ENCODE measurements around the gene ARHGAP22.
"Not testable (repeated sequence)": the region's sequence is repeated elsewhere in the genome, so short reads cannot be mapped to it uniquely, and the experiment has no call there.

The ARHGAP22 gene, protein sequence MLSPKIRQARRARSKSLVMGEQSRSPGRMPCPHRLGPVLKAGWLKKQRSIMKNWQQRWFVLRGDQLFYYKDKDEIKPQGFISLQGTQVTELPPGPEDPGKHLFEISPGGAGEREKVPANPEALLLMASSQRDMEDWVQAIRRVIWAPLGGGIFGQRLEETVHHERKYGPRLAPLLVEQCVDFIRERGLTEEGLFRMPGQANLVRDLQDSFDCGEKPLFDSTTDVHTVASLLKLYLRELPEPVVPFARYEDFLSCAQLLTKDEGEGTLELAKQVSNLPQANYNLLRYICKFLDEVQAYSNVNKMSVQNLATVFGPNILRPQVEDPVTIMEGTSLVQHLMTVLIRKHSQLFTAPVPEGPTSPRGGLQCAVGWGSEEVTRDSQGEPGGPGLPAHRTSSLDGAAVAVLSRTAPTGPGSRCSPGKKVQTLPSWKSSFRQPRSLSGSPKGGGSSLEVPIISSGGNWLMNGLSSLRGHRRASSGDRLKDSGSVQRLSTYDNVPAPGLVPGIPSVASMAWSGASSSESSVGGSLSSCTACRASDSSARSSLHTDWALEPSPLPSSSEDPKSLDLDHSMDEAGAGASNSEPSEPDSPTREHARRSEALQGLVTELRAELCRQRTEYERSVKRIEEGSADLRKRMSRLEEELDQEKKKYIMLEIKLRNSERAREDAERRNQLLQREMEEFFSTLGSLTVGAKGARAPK

DNA sequence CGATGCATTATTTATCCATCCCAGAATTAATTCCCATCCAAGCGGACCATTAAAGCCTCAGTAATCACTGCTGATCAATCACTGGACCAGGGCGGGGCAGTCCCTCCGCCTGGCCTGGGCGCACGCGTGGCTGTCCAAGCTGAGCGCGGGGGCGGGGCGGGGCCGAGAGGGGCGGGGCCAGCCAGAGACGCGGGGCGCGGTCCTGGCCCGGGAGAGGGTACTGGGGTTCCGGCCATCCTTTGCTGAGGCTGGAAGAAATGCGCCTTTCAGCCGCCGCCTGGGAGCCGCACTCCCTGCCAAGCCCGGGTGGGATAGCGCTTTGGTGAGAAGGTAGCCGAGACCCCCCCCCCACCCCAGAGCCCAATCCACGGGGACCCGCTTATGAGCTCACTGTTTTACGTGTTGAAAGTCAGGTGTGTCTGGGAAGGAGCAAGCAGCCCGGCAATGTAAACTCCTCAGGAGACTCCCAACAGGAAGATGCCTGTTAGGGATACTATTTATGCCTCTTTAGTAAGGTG, at the start of gene ARHGAP22:
ARHGAP22 (minus strand) TSS at position 83 of the 518 bp plus-strand sequence. CDS start 277 bp downstream, outside the sequence.
- Histone ChIP-seq H3K4me3 (ENCODE audit: low read length) (peak within 1 kb of the TSS; percentile 91), H3K36me3 (ENCODE audit: control insufficient read depth, insufficient read depth, low read length, severe bottlenecking) (no peaks in the 10 kb centered on the region), H3K9ac (ENCODE audit: low read length) (peak within 1 kb of the TSS; percentile 88), H3K9me3 (ENCODE audit: control insufficient read depth, low read length) (no peaks in the 10 kb centered on the region), H3K4me1 (ENCODE audit: control insufficient read depth, insufficient read depth, low read length) (peaks cover 45% of the 10 kb centered on the region), H3K27me3 (replicated peaks; ENCODE audit: control insufficient read depth, insufficient read depth, low read length) (no peaks in the 10 kb centered on the region)
- peak; percentile 73 for DNase-seq (ENCODE audit: low read depth)

DNA sequence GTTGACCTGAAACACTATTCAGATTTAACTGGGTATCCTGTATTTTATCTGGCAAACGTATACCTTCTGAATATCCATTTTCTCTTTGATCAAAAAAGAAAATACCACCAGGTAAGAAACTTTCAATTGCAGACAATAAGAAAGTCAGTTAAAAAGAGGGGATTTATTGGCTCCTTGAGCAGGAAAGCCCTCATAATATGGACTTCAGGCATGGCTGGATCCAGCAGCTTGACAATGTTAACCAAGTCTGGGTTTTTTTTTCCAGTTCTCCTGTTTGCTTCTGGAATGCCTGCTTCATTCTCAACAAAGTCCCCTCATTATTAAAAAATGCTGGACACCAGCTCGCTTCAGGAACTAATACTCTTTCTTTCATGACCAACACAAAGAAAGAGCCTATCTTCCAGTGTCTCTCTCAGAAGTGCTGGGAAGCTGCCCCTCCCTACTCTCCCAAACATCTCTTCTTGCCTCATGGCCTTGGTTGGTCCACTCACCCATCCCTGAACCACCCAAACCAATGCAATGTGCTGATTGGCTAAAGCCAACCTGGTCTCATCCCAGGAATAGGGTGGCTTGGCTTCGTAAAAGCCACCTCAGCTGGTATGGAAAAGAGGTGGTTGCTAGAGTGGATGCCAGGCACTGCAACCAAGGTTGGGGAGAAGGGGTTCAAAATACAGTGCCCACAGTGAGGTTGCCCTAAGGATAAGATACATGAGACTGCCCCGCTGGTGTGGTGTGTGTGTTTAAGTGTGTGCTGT, 49.2 kb upstream of the ARHGAP22 start:
- no peak overlapping the region for H3K9ac ChIP-seq (ENCODE audit: low read length)
- no peaks in the 10 kb centered on the region for H3K36me3 ChIP-seq (ENCODE audit: control insufficient read depth, insufficient read depth, low read length, severe bottlenecking)
- H3K4me1 ChIP-seq (ENCODE audit: control insufficient read depth, insufficient read depth, low read length) = peaks cover 11% of the 10 kb centered on the region
- H3K27me3 ChIP-seq (replicated peaks; ENCODE audit: control insufficient read depth, insufficient read depth, low read length) = no peaks in the 10 kb centered on the region
- H3K9me3 ChIP-seq (ENCODE audit: control insufficient read depth, low read length) = no peaks in the 10 kb centered on the region
- H3K4me3 ChIP-seq (ENCODE audit: low read length) = no peak overlapping the region
- no peak for DNase-seq (ENCODE audit: low read depth)

DNA sequence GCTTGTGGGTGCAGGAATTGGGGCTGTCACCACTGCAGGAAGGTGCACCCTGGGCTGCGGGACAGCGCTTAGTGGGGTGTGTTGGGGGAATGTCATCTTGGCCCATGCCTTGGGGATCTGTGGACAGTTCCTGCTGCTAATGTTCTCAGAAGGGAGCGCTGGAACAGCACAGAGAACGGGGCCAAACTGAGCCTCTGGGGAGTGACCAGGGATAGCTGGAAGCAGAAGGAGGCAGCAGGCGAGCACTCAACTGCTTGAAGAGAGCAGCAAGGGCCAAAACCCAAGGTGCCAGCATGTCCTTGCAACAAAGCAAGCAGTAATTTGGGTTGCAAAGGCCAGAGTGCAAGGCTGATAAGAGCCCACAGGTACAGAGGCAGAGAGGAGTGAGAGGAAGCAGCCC, 48.5 kb upstream of the ARHGAP22 start:
- Histone ChIP-seq H3K9ac (ENCODE audit: low read length) (no peak overlapping the region), H3K4me3 (ENCODE audit: low read length) (no peak overlapping the region), H3K36me3 (ENCODE audit: control insufficient read depth, insufficient read depth, low read length, severe bottlenecking) (no peaks in the 10 kb centered on the region), H3K4me1 (ENCODE audit: control insufficient read depth, insufficient read depth, low read length) (peaks cover 11% of the 10 kb centered on the region), H3K9me3 (ENCODE audit: control insufficient read depth, low read length) (no peaks in the 10 kb centered on the region), H3K27me3 (replicated peaks; ENCODE audit: control insufficient read depth, insufficient read depth, low read length) (no peaks in the 10 kb centered on the region)
- DNase-seq (ENCODE audit: low read depth) = no peak

DNA sequence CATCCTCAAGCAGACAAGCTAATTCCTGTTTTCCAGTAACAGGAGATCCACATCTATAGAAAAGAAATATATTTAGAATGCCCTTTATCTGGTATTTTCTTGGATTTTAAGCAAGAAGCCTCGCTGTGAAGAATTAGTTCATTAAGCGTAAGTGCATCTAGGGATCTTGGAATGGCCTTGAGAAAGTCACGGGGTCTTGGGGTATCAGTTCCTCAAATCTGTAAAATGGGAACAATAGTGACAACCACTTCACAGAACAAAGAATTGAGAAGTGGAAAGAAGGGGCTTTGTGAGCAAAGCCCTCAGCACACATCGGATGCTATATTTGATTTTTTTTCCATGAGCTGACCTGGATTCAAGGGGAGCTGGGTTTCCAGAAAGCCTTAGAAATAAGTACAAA, 47.5 kb upstream of the ARHGAP22 start:
- Histone ChIP-seq H3K4me1 (ENCODE audit: control insufficient read depth, insufficient read depth, low read length) (peaks cover 11% of the 10 kb centered on the region), H3K27me3 (replicated peaks; ENCODE audit: control insufficient read depth, insufficient read depth, low read length) (no peaks in the 10 kb centered on the region), H3K4me3 (ENCODE audit: low read length) (no peak overlapping the region), H3K9ac (ENCODE audit: low read length) (no peak overlapping the region), H3K9me3 (ENCODE audit: control insufficient read depth, low read length) (no peaks in the 10 kb centered on the region), H3K36me3 (ENCODE audit: control insufficient read depth, insufficient read depth, low read length, severe bottlenecking) (no peaks in the 10 kb centered on the region)
- no peak for DNase-seq (ENCODE audit: low read depth)

DNA sequence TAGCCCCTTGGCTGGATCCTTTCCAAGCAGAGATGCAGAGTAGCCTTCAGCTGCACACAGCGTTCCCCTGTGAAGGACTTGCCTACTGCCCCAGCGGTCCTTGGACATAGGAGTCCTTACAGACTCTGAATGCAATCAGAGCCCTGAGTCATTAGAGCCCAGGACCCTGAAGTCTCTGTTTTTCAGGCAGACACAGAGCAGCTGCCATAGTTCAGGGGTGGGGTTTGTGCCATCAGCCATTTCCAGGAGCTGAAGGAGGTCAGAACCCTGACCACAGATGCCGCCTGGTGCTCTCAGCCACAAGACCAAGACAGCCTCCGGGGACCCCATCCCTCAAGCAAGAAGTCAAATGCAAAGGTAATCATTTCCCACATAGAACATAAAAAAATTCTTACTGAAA, 47.0 kb upstream of the ARHGAP22 start:
- Histone ChIP-seq H3K9me3 (ENCODE audit: control insufficient read depth, low read length) (no peaks in the 10 kb centered on the region), H3K27me3 (replicated peaks; ENCODE audit: control insufficient read depth, insufficient read depth, low read length) (no peaks in the 10 kb centered on the region), H3K4me1 (ENCODE audit: control insufficient read depth, insufficient read depth, low read length) (peaks cover 11% of the 10 kb centered on the region), H3K36me3 (ENCODE audit: control insufficient read depth, insufficient read depth, low read length, severe bottlenecking) (no peaks in the 10 kb centered on the region), H3K4me3 (ENCODE audit: low read length) (no peak overlapping the region), H3K9ac (ENCODE audit: low read length) (no peak overlapping the region)
- no peak for DNase-seq (ENCODE audit: low read depth)

DNA sequence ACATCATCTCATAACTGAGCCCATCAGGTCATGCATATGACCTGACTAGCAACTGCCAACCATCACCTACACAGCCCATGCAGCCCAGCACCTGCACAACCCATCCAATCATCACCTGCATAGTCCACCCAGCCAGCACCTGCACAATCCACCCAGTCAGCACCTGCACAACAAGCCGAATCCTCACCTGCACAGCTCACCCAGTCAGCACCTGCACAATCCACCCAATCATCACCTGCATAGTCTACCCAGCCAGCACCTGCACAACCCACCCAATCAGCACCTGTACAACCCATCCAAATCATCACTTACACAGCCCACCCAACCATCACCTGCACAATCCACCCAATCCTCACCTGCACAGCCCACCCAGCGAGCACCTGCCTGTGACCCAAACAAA, 46.4 kb upstream of the ARHGAP22 start:
- DNase-seq (ENCODE audit: low read depth) = no peak

DNA sequence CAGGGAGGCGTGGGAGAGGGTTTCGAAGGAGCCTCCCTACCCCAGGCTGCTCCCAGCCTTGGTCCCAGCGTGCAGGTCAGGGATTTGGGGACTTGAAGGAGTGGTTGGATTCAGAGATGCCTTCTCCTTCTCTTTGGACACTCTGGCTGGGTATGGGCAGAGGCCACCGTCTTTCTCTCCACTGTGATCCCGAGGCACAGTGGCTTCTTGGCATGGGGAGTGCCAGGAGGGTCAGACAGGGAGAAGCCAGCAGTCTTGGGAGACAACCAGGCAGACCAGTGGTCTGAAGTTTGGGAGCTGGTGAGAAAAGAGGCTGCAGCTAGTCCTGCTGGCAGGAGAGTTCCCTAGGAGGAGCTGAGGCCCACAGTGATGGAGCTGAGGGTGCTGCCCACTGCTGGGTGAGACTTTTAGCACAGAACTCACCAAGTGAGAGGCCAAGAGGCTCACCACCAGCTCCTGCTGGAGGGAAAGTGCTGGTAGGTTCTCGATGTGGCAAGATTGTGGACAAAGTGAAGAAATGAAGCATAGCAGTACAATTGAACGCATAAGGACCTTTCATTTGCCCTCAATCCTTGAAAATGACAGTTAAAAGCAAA, 44.6 kb upstream of the ARHGAP22 start:
- Histone ChIP-seq H3K4me3 (ENCODE audit: low read length) (no peak overlapping the region), H3K4me1 (ENCODE audit: control insufficient read depth, insufficient read depth, low read length) (no peaks in the 10 kb centered on the region), H3K9ac (ENCODE audit: low read length) (no peak overlapping the region), H3K9me3 (ENCODE audit: control insufficient read depth, low read length) (no peaks in the 10 kb centered on the region), H3K27me3 (replicated peaks; ENCODE audit: control insufficient read depth, insufficient read depth, low read length) (no peaks in the 10 kb centered on the region), H3K36me3 (ENCODE audit: control insufficient read depth, insufficient read depth, low read length, severe bottlenecking) (no peaks in the 10 kb centered on the region)
- no peak for DNase-seq (ENCODE audit: low read depth)

More for the DNA sequence above, 46.4 kb upstream of the ARHGAP22 start:
- H3K27me3 ChIP-seq (replicated peaks; ENCODE audit: control insufficient read depth, insufficient read depth, low read length) = no peaks in the 10 kb centered on the region
- no peak overlapping the region for H3K4me3 ChIP-seq (ENCODE audit: low read length)
- H3K4me1 ChIP-seq (ENCODE audit: control insufficient read depth, insufficient read depth, low read length) = peaks cover 7% of the 10 kb centered on the region
- H3K9ac ChIP-seq (ENCODE audit: low read length) = no peak overlapping the region
- no peaks in the 10 kb centered on the region for H3K9me3 ChIP-seq (ENCODE audit: control insufficient read depth, low read length)
- H3K36me3 ChIP-seq (ENCODE audit: control insufficient read depth, insufficient read depth, low read length, severe bottlenecking) = no peaks in the 10 kb centered on the region

DNA sequence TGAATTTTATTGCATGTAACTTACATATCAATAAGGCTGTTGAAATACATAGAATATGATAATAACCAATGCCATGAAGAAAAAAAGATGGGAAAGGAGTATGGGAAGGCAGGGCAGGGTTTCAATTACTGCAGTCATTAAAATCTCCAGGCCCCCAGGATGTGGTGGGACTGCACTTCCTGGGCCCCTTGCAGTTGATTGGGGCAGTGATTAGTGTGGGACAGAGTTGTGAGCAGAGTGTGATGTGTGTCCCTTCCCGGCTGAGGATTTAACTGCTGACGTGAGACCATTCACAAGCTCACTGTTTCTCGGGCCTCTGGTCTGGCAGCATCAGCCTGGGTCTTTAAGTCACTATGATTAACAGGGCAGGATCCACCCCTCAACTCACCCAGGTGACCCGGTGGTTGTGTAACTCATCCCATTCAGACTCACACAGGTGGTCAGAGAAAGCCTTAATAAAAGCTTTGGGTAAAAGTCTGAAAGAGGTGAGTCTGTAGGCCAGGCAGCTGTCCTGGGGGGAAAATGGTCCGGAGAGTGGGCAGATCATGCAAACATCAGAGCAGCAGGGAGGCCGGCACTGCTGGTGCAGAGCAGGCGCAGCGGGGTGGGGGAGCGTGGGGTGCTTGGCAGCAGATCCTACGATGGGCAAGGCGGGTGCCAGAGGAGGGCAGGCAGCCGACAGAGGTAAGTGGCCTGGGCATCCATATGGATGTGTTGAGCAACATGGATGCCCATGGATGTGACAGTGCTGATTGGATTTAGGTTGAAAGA, 43.5 kb upstream of the ARHGAP22 start:
- no peaks in the 10 kb centered on the region for H3K36me3 ChIP-seq (ENCODE audit: control insufficient read depth, insufficient read depth, low read length, severe bottlenecking)
- no peak overlapping the region for H3K4me3 ChIP-seq (ENCODE audit: low read length)
- H3K9ac ChIP-seq (ENCODE audit: low read length) = no peak overlapping the region
- no peaks in the 10 kb centered on the region for H3K9me3 ChIP-seq (ENCODE audit: control insufficient read depth, low read length)
- H3K27me3 ChIP-seq (replicated peaks; ENCODE audit: control insufficient read depth, insufficient read depth, low read length) = no peaks in the 10 kb centered on the region
- DNase-seq (ENCODE audit: low read depth) = no peak
- H3K4me1 ChIP-seq (ENCODE audit: control insufficient read depth, insufficient read depth, low read length) = no peaks in the 10 kb centered on the region

DNA sequence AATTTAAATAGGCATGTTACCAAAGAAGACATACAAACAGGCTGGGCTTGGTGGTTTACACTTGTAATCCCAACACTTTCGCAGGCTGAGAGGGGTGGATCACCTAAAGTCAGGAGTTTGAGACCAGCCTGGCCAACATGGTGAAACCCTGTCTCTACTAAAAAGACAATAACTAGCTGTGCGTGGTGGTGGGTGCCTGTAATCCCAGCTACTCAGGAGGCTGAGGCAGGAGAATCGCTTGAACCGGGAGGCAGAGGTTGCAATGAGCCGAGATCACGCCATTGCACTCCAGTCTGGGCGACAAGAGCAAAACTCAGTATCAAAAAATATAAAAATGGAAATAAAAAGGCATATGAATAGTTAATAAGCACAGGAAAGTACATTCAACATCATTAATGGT, 42.2 kb upstream of the ARHGAP22 start:
- not testable (repeated sequence) for H3K4me3 ChIP-seq (ENCODE audit: low read length); H3K9me3 ChIP-seq (ENCODE audit: control insufficient read depth, low read length); H3K4me1 ChIP-seq (ENCODE audit: control insufficient read depth, insufficient read depth, low read length); DNase-seq (ENCODE audit: low read depth); H3K36me3 ChIP-seq (ENCODE audit: control insufficient read depth, insufficient read depth, low read length, severe bottlenecking); H3K9ac ChIP-seq (ENCODE audit: low read length); H3K27me3 ChIP-seq (replicated peaks; ENCODE audit: control insufficient read depth, insufficient read depth, low read length)

DNA sequence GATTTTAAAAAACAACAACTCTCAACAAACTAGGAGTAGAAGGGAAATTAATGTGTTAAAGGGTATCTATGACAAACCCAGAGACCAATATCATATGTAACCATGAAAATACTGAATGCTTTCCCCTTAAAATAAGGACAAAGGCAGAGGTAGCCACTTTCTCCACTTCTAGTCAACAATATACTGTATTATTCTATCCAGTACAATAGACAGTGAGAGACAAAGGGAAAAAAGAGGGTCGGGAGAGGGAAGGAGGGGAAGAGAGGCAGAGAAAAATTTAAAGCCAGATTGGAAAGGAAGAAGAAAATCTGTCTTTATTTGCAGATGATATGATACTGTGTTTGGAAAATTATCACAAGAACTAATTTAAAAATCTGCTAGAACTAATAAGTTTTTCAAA, 40.7 kb upstream of the ARHGAP22 start:
- H3K9me3 ChIP-seq (ENCODE audit: control insufficient read depth, low read length) = peaks cover 11% of the 10 kb centered on the region
- H3K36me3 ChIP-seq (ENCODE audit: control insufficient read depth, insufficient read depth, low read length, severe bottlenecking) = no peaks in the 10 kb centered on the region
- no peak overlapping the region for H3K9ac ChIP-seq (ENCODE audit: low read length)
- no peak overlapping the region for H3K4me3 ChIP-seq (ENCODE audit: low read length)
- no peak for DNase-seq (ENCODE audit: low read depth)
- H3K4me1 ChIP-seq (ENCODE audit: control insufficient read depth, insufficient read depth, low read length) = no peaks in the 10 kb centered on the region
- H3K27me3 ChIP-seq (replicated peaks; ENCODE audit: control insufficient read depth, insufficient read depth, low read length) = no peaks in the 10 kb centered on the region

Data from adipocyte (in vitro differentiated cells).